HEK293 (cell line): ENCODE data around the gene PPP1R9B.

Source experiments
- ZFP37 ChIP-seq: fragments of 450-650 bp; formaldehyde crosslinking; IDR thresholded peaks from 2 replicates; pipeline ENCODE4 v1.5.1; 2016; ENCODE audit warnings: missing biosample characterization, missing genetic modification characterization
- ZNF155 ChIP-seq: fragments of 450-650 bp; formaldehyde crosslinking; IDR thresholded peaks from 2 replicates; pipeline ENCODE4 v1.5.1; 2016; ENCODE audit warnings: missing biosample characterization, missing genetic modification characterization
- ZNF239 ChIP-seq: fragments of 450-650 bp; formaldehyde crosslinking; IDR thresholded peaks from 2 replicates; pipeline ENCODE4 v1.5.1; 2016; ENCODE audit warnings: missing biosample characterization, missing genetic modification characterization
- ZNF513 ChIP-seq: fragments of 450-650 bp; IDR thresholded peaks from 2 replicates; pipeline ENCODE4 v1.5.1; 2018; ENCODE audit warnings: missing biosample characterization, missing genetic modification characterization

- TF ChIP-seq ZNF239 (tag by site-specific recombination) (no peak), ZFP37 (tag by site-specific recombination) (no peak), ZNF155 (no peak), ZNF513 (tag by site-specific recombination) (no peak)
Observed at GRCh38 chr17:50123649-50124349, 26.7 kb downstream of the PPP1R9B start.
